ENCODE measurements around the gene SPAG16.

DNA sequence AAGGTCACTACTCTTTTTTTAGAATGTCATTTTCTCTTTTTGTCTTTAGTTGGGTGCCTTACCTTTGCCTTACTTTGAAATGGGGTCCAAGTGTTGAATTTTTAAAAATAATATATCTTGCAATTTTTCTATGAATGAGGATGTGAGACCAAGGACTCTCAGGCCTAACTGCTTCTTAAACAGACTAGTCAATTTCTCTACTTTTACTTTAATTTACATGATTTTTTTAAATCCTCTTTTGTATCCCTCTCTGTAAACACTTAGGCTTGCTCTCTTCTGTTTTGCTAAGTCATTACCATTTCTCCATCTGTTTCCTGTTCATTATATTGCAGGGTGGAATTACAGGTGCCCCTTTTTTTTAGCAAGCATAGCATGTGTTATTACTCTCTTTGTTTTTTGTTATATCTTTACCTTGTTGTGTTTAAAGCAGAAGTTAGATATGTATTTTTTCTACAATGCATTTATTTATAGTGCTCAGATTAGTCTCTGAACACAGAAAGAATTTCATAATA, 261.8 kb downstream of the SPAG16 start:
- TF ChIP-seq, protein P1, sequence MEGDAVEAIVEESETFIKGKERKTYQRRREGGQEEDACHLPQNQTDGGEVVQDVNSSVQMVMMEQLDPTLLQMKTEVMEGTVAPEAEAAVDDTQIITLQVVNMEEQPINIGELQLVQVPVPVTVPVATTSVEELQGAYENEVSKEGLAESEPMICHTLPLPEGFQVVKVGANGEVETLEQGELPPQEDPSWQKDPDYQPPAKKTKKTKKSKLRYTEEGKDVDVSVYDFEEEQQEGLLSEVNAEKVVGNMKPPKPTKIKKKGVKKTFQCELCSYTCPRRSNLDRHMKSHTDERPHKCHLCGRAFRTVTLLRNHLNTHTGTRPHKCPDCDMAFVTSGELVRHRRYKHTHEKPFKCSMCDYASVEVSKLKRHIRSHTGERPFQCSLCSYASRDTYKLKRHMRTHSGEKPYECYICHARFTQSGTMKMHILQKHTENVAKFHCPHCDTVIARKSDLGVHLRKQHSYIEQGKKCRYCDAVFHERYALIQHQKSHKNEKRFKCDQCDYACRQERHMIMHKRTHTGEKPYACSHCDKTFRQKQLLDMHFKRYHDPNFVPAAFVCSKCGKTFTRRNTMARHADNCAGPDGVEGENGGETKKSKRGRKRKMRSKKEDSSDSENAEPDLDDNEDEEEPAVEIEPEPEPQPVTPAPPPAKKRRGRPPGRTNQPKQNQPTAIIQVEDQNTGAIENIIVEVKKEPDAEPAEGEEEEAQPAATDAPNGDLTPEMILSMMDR (IDR thresholded peaks at IDR 0.05) = no peak
- no peak for TF ChIP-seq POLR2A (IDR thresholded peaks at IDR 0.05)

All from heart left ventricle (tissue), 13 donors.